Upper lobe of left lung (tissue), 6 donors: ENCODE results near the gene C22orf23. TPM values are rescaled to one million over a fixed set of nuclear protein-coding genes. Genes with fewer than 3 reads are reported as not detected.

Experiments
- ATAC-seq, 2 donors: fragments of 200-7000 bp; cut with Tn5 transposase; one replicate each; pipeline ENCODE4 v1.9.1; 2022; ENCODE audit warnings: mild to moderate bottlenecking in 2 of 2, moderate library complexity in 2 of 2; ENCODE audit not compliant: low FRiP score in 2 of 2
- DNase-seq, 2 donors: peaks; one replicate each; pipeline ENCODE4 v3.0.0-alpha.2; 2019 to 2020
- H3K27ac ChIP-seq, 4 donors: fragments of 200-600 bp; sonication (generic); one replicate each; pipeline ENCODE4 v1.5.1; 2016 to 2019
- H3K27me3 ChIP-seq, 4 donors: fragments of 200-600 bp; sonication (generic); one replicate each; pipeline ENCODE4 v1.5.1; 2017 to 2019
- H3K36me3 ChIP-seq, 4 donors: fragments of 200-600 bp; sonication (generic); one replicate each; pipeline ENCODE4 v1.5.1; 2016 to 2019
- H3K4me1 ChIP-seq, 4 donors: fragments of 200-600 bp; sonication (generic); one replicate each; pipeline ENCODE4 v1.5.1; 2018 to 2019
- H3K4me3 ChIP-seq, 4 donors: fragments of 200-600 bp; sonication (generic); one replicate each; pipeline ENCODE4 v1.5.1; 2017 to 2019; ENCODE audit warnings: mild to moderate bottlenecking in 2 of 4, moderate library complexity in 1 of 4
- H3K9me3 ChIP-seq, 4 donors: fragments of 200-600 bp; sonication (generic); one replicate each; pipeline ENCODE4 v1.5.1; 2018 to 2019
- EP300 ChIP-seq, 4 donors: sonication (generic); formaldehyde crosslinking; IDR thresholded peaks; one replicate each; pipeline ENCODE4 v1.5.1; 2017; ENCODE audit warnings: antibody characterized with exemption in 4 of 4, control low read depth in 2 of 4
- POLR2A ChIP-seq, 4 donors: fragments of 450-650 bp; IDR thresholded peaks; one replicate each; pipeline ENCODE4 v1.5.1; 2016 to 2017; ENCODE audit warnings: antibody characterized with exemption in 4 of 4, mild to moderate bottlenecking in 2 of 4
- POLR2AphosphoS5 ChIP-seq, 2 donors: sonication (generic); formaldehyde crosslinking; IDR thresholded peaks; one replicate each; pipeline ENCODE4 v1.5.1; 2017; ENCODE audit warnings: antibody characterized with exemption in 2 of 2
- WGBS, 2 donors: methylation state at CpG; one replicate each; pipeline ENCODE4 v1.1.5; 2017 to 2018; 5-methylcytosine and 5-hydroxymethylcytosine counted together
- total RNA-seq, 6 donors: library from RNA; depleted of rRNA in 4 of 6; stranded (reverse); fragments of >200 nt in 4 of 6; gene quantifications; one replicate each; pipeline versions ENCODE4 v1.1.0 to v1.2.1, GENCODE V29; 2016 to 2021
- TF ChIP-seq, protein P1 (sequence below), 6 experiments: fragments of 450-650 bp in 4 of 6; fragments of 200-600 bp in 2 of 6; sonication (generic) in 2 of 6; IDR thresholded peaks; one replicate each; pipeline ENCODE4 v1.5.1; 2016 to 2019; ENCODE audit warnings: antibody characterized with exemption in 6 of 6
- donor health status: DM: no; HTN: no; CAD: no; lungs with moderate emphysema.
- donor health status: DM: no; HTN: yes; CAD: no; lungs with severe emphysema.

The C22orf23 gene
- total RNA-seq, 6 donors from 2014 or later, result 0.46 to 7.2 (median 1.2) TPM; not detected in 1

DNA sequence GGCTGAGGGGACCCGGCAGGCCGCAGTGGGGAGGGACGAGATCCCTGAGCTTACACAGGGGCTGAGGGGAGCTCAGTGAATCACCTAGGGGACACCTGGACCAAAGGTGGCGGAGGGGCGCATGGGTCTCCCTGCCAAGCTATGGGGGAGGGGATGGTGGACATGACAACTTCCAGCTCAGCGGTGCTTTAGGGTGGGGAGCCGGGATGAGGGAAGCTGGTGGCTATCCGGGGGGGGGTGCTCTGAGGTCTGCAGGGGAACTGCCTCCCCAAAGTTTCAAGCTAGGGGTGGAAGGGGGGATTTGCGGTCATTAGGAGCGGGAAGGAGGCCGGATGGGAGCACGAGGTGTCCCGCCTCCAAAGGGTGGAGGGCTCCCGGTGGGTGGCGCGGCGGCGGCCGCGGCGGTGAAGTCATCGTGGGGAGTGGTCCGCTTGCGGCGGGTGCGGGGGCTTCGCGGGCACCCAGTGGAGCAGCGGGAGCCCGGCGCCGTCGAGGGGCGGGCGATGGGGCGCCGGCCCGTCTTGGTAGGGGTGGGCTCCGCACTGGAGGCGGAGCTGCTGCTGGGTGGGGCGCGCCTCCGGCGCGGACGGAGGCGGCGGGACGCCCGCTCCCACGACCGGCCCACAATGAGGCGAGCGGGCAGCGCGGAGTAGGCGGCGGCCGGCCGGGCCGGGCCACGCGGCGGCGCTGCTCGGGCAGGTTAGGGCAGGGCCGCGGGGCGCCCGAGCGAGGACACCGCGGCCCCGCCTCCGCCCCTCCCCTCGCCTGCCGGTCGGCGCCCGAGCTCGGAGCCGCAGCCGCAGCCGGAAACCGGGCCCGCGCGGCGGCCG is 47.7 kb downstream of the C22orf23 start, which contains the start of gene MICALL1:
TSS of gene MICALL1 (plus strand) at position 764 of the 830 bp plus-strand sequence. CDS start 126 bp downstream, outside the sequence.
- DNase-seq, result peak; percentile 81 to 96

DNA sequence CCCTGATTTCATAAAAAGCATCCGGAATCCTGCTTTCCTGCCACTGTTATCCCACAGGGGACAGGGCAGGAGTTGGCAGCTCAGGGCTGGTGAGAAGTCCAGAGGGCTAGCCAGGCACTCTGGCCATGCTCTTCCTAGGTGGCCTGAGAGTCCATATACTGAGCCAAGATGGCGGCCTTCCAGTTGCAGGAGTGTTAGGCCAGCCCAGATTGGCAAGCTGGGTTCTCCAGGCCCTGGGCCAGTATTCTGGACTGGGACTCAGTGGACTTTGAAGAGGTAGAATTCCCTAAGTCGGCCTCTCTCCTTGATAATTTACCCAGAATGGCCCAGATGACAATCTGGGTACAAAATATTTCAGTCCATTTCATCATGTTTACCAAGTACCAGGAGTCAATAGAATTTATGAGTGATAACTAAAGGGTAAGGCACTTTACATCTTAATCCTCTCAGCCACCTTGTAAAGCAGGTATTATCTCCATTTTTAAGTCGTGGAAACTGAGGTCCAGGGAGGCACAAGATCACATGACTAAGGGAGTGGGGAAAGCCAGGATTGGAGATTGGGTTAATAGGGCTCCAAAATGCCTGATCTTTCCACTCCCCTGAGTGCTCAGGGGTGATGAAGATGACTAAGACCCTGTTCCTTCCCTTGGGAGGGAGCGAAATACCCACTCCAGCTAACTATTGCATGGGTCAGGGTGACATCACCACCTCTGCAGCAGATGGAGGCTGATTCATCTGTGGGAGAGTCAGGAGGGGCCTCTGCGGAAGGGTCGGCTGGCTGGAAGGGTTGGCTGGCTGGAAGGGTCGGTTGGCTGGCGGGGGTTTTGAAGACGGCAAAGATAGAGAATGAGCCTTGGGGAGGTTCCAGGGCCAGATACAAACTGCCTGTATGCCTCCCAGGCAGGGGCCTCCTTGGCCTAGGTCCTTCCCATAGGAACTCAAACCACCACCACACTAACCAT is 48.5 kb downstream of the C22orf23 start:
- 80 to 83% methylated on average over 8 to 10 of the region's 10 CpGs for WGBS, 2 donors
- peak in 1 of 2 donors; percentile 50 for DNase-seq
- H3K4me1 ChIP-seq, result peaks cover 21 to 37% (median 28%) of the 10 kb centered on the region in 4 donors
- no peak for TF ChIP-seq POLR2A (IDR thresholded peaks at IDR 0.05)
- peak in 1 of 2 donors; percentile 42 for TF ChIP-seq POLR2AphosphoS5 (IDR thresholded peaks at IDR 0.05)
- no peak for TF ChIP-seq EP300 (IDR thresholded peaks at IDR 0.05)
- TF ChIP-seq, protein P1, sequence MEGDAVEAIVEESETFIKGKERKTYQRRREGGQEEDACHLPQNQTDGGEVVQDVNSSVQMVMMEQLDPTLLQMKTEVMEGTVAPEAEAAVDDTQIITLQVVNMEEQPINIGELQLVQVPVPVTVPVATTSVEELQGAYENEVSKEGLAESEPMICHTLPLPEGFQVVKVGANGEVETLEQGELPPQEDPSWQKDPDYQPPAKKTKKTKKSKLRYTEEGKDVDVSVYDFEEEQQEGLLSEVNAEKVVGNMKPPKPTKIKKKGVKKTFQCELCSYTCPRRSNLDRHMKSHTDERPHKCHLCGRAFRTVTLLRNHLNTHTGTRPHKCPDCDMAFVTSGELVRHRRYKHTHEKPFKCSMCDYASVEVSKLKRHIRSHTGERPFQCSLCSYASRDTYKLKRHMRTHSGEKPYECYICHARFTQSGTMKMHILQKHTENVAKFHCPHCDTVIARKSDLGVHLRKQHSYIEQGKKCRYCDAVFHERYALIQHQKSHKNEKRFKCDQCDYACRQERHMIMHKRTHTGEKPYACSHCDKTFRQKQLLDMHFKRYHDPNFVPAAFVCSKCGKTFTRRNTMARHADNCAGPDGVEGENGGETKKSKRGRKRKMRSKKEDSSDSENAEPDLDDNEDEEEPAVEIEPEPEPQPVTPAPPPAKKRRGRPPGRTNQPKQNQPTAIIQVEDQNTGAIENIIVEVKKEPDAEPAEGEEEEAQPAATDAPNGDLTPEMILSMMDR (IDR thresholded peaks at IDR 0.05), result no peak
- no peaks in the 10 kb centered on the region for H3K36me3 ChIP-seq
- no peaks in the 10 kb centered on the region for H3K27me3 ChIP-seq
- ATAC-seq, result peak; percentile 44 to 88
- H3K9me3 ChIP-seq, result no peaks in the 10 kb centered on the region
- H3K4me3 ChIP-seq, result peak overlapping the region in 1 of 4 donors; percentile 69
- peak overlapping the region; percentile 78 to 96 (median 82) for H3K27ac ChIP-seq

More for the DNA sequence above, 47.7 kb downstream of the C22orf23 start, which contains the start of gene MICALL1:
- H3K27me3 ChIP-seq, result no peaks in the 10 kb centered on the region
- peak within 1 kb of the TSS; percentile 82 to 96 (median 84) for H3K27ac ChIP-seq
- H3K9me3 ChIP-seq, result no peaks in the 10 kb centered on the region
- H3K4me1 ChIP-seq, result peaks cover 17 to 40% (median 30%) of the 10 kb centered on the region in 4 donors
- TF ChIP-seq EP300 (IDR thresholded peaks at IDR 0.05), result no peak
- TF ChIP-seq, protein P1 (IDR thresholded peaks at IDR 0.05), result peak in 5 of 6 experiments; percentile 59 to 83 (median 75)
- peak in 1 of 4 donors; percentile 49 for TF ChIP-seq POLR2A (IDR thresholded peaks at IDR 0.05)
- TF ChIP-seq POLR2AphosphoS5 (IDR thresholded peaks at IDR 0.05), result no peak
- H3K36me3 ChIP-seq, result no peaks in the 10 kb centered on the region
- WGBS, 2 donors, result 27 to 29% methylated on average over 15 to 17 of the region's 90 CpGs
- peak; percentile 76 to 90 for ATAC-seq
- peak within 1 kb of the TSS; percentile 23 to 92 (median 79) for H3K4me3 ChIP-seq

DNA sequence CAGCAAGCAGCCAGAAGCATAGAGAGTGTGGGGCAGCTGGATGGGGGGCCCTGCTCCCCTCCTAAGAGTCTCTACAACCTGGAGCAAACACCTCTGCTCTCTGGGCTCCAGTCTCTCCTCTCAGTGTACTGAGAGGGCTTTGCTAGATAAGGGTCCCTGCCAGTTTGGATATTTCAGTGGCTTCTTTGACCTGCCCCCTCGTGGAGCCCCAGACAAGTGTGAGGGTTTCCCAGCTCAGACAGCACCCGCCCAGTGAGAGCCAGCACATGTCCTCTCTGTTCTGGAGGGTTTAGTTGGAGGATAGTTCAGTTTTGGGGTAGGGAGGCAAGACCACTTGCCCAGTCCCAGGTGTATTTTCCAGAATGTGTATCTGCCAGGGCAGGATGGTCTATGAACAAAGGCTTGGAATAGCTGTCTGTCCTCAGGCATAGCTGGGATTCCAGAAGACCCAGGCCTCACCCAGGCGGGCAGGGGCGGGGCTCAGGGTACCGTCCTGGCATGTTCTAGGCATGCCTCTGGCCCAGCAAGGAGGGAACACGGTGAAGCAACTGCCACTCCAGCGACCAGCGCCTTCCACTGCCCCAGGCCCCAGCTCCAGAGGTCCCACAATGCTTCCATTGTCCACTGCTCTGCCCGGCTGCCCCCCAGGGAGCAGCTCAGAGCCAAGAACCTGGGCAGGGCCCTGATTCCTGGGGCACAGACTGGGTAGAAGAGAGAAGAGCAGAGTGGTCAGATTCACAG is 54.8 kb downstream of the C22orf23 start:
- WGBS, 2 donors, result 45 to 100% methylated on average over 1 to 8 of the region's 9 CpGs

More for the DNA sequence above, 54.8 kb downstream of the C22orf23 start:
- Histone ChIP-seq H3K4me1 (peaks cover 42 to 54% (median 49%) of the 10 kb centered on the region in 4 donors), H3K27ac (peak overlapping the region; percentile 17 to 75 (median 50)), H3K27me3 (no peaks in the 10 kb centered on the region), H3K4me3 (no peak overlapping the region), H3K9me3 (no peaks in the 10 kb centered on the region), H3K36me3 (no peaks in the 10 kb centered on the region)
- ATAC-seq (peak in 1 of 2 donors; percentile 64), DNase-seq (peak; percentile 75 to 83)
- TF ChIP-seq EP300 (IDR thresholded peaks at IDR 0.05) (no peak), POLR2AphosphoS5 (IDR thresholded peaks at IDR 0.05) (no peak), POLR2A (IDR thresholded peaks at IDR 0.05) (no peak)
- TF ChIP-seq, protein P1 (IDR thresholded peaks at IDR 0.05), result no peak
